ENCODE data around the gene CD7.
A peak's percentile ranks its signal among the peaks of the same experiment; 100 is the strongest.

CD7 gene

DNA sequence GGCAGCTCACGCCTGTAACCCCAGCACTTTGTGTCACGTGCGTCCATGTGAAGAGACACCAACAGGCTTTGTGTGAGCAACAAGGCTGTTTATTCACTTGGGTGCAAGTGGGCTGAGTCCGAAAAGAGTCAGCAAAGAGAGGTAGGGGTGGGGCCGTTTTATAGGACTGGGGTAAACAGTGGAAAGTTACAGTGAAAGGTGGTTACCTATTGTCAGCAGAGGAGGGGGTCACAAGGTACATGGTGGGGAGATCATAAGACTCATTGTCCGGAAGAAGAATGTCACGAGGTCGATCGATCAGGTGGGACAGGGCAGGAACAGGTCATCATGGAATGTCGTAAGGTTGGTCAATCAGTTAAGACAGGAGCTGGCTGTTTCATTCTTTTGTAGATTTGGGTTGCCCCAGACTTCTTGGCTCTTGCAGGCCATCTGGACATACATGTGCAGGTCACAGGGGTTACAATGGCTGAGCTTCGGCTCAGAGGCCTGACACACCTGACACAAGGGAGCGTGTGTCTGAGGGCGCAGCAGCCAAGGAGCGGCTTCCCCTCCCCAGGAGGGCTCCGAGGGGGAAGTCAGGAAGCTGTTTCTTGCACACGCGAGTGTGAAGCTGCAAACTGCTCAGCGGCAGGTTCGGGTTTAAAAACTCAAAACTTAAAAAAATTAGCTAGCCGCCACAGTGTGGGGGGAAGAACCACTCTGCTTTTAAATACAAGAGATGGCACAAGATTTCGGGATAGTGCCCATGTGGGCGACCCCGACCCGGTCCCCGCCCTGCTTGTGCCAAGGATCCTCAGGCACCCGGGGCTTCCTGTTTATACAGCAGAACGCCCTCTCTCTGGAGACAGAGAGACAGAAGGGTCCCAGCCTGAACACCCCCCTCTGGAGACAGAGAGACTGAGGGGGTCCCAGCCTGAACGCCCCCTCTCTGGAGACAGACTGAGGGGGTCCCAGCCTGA lies 29.2 kb upstream of the CD7 start:
- DNase-seq = no peak

DNA sequence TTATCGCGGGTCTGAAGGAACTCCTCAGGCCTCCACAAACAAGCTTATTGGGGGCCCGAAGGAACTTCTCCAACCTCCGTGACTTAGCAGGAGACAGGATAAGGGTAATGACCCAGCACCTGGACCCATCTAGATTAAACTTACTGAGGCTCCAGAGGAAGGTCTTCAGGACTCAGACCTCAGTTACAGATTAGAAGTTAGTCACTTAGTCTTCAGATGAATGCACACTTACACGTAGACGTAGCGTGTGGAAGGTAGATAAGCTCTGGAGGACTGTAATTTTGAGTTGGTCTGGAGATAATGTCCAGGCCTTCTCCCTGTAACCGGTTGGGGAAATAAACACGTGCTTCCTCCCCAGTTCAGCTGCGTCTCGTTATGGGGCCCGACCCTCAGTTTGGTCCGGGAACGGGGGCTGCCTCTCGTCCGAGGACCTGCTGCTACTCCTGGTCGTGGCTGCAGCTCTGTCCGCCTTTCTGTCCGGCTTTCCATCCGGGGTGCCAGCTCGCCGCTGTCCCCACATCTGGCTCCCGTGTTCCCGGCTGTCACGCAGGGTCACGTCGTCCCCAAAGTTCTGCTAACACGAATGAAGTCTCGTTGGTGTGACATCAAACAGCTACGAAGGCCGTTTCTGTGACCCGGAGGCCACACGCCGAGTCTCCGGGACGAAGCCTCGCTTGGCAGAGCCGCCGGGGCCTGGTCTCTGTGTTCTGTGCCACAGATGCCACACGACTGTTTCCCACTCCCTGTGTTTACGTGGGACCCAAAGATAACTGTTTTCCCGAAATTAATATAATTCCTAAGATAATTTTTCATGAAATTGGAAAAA lies 28.0 kb upstream of the CD7 start:
- no peak for DNase-seq

DNA sequence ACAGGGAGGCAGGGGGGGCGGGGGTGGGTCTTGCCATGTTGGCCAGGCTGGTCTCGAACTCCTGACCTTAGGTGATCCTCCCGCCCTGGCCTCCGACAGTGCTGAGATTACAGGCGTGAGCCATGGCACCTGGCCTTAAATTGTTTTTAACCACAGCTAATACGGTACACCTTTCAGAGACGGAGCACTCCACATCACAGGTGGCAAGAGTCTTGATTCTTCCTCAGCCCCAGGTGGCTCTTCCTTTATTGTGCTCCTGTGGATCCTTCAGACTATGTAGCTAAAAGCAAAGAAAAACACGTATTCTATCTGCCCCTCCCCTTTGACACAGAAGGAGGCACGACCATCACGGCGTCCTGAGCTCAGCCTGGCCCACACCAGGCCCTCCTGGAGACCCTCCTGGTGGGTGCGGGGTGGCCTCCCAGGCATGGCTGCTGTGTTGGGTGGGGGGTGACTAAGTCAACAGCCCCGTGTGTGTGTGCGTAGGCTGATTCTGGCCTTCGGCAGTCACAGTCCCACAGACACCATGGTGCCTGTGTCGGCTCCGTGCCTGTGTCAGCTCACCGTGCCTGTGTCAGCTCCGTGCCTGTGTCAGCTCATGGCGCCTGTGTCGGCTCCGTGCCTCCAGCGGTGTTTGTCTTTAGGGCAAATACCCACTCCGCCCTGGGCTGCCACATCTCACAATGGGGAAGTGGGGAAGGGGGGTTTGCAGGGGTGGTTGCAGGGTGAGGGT lies 26.9 kb upstream of the CD7 start:
- no peak for DNase-seq

DNA sequence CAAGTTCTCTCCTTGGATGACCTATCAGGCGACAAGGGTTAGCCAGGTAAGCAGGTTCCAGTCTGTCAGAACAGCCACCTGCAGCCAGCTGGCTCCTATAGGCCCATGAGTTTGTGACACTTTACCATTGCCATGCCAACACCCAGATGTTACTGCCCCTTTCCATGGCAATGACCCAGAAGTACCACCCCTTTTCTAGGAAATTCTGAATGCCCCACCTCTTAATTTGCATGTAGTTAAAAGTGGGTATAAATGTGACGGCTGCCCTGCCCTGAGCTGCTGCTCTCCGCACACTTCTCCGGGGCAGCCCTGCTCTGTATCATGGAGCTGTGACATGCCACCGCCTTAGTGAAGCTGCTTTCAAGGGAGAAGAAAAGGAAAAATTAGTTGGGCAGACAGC lies 26.2 kb upstream of the CD7 start:
- DNase-seq = no peak

DNA sequence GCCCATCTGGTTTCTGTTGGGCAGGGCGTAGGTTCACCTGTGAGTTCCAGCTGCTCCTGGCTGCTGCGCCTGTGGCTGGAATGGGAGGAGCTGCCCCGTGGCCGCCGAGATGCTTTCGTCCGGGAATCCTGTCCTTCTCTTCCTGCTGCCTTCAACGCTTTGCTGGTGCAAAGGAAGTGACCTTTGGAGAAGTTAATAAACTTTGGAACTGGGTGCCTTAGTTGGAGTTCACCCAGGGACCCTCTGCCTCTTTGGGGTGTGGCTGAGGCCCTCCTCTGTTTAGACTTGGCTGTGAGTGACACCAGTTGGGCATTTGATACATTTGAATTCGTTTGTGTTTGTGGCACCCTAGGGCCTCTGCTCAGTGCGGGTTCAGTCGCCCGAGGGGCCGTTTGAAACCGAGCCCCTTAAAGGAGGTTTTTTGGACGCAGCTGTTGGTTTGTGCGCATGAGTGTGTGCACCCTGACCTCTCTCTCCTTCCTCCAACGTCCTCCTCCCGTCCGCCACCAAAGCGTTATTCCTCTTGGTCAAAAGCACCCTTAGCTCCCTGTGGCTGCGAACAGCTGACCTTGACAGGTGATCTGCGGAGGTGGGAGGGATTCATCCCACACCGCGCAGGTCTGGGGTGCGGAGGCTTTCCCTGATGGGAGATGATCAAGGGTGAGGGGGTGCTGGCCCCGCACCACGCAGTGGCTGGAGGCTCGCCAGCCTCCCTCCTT lies 25.1 kb upstream of the CD7 start:
- no peak for DNase-seq

DNA sequence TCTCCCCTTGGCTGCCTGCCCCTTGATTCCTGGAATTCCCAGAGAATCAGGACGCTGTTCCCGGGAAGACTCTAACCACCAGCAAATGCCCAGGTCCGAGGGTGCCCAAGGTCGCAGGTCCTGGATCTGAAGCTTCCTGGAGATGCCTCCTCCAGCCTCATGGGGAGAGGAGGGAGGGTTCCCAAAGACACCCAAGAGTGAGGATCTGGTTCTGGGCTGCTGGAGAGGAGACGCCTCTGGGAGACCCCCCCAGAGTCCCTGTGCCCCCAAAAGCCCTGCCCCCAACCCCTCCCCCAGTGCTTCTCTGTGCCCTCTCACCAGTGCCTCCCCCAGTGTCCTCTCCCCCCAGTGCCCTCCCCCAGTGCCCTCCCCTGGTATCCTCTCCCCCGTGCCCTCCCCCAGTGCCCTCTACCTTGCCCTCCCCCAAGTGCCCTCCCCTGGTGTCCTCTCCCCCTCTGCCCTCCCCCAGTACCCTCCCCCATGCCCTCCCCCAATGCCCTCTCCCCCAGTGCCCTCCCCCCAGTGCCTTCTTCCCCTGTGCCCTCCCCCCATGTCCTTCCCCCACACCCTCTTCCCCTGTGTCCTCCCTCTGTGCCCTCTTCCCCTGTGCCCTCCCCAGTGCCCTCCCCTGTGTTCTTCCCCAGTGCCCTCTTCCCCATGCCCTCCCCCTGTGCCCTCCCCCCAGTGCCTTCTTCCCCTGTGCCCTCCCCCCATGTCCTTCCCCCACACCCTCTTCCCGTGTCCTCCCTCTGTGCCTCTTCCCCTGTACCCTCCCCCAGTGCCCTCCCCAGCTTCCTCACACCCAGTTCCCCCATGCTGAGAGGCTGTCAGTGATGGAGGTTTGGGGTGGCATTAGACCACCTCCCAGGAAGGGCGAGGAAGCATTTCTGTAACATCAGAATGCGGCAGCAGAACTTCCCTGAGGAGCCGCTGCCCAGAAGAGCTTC lies 22.5 kb upstream of the CD7 start:
- DNase-seq = no peak

DNA sequence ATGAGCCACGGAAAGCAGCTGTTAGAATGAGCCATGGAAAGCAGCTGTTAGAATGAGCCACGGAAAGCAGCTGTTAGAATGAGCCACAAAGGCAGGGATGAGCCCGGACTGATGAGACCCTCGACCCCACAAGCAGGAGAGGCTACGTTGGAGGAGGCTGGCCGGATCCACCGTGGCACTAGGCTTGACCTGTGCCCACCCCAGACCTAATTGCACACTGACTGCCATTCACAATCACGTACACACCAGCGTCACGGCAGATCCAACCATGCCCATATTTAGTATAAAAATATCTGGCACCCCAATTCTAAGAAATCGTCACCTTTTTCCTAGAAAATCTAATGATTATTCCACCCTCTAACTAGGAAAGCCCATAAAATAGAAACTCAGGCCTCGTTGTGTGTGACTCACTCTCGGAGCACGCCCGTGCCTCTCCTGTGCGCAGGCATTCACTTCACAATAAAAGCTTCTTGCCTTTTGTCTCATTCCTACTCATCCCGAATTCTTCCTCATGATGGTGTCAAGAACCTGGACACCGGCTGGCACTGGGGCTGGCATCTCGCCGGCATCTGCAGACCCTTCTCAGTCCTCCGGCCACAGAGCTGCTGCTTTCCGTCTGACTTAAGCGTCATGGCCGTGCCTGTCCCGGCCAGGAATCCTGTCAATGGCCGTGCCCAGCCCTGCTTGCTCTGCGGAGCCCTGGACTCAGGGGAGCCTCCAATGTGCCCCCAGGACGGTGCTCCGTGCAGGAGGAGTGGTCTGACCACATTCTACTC lies 21.6 kb upstream of the CD7 start:
- DNase-seq = no peak

DNA sequence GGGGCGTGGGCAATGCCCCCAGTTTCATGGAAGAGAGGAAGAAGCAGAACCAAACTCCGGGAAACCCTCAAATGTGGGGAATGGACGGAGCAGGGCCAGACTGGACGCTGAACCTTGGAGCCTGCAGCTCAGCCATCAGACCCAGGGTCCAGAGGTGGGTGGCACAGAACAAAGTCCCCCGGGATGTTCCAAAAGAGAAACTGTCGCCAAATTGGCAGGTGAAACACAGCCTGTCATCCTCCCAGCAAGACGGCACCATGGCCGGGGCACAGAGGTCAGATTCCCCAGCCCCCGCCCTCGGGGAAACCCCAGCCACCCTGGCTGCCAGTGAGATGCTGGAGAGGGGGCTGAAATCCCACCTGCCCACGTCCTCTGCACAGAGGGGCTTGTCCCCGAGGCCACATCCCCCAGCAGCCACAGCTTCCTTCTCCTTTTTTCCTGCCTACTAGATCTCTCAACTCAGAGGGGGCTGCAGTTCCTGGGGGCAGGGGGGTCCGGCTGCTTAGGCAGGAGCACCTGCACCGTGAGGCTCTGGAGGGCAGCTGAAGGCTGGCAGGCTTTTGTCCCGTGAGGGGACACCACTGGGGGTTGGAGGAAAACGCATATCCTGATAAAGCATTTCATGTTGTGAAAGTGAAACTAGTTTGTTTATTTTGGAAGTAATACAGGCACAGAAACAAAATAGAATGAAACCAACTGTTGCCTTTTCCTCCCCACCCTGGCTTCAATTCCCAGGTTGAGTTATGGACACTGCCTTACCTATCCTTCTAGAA lies 17.4 kb upstream of the CD7 start:
- no peak for DNase-seq

DNA sequence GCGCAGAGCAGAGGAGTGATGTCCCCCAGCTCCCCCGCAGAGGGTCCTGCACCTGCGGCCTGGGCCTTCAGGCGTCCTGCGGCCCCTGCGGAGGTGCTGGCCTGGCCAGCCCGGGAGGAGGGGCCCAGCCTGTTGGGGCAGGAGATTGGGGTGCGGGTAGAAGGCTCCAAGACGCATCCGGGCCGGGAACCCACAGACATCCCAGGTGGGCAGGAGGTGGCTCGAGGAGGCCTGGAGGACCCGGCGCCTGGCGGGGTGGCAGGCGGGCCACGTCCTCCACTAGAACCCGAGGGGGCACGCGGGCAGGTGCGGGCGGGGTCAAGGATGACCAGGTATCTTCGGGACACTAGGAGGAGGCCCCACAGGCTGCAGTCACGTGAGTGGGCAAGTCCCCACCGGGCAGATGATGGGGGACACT lies 16.8 kb upstream of the CD7 start:
- no peak for DNase-seq

DNA sequence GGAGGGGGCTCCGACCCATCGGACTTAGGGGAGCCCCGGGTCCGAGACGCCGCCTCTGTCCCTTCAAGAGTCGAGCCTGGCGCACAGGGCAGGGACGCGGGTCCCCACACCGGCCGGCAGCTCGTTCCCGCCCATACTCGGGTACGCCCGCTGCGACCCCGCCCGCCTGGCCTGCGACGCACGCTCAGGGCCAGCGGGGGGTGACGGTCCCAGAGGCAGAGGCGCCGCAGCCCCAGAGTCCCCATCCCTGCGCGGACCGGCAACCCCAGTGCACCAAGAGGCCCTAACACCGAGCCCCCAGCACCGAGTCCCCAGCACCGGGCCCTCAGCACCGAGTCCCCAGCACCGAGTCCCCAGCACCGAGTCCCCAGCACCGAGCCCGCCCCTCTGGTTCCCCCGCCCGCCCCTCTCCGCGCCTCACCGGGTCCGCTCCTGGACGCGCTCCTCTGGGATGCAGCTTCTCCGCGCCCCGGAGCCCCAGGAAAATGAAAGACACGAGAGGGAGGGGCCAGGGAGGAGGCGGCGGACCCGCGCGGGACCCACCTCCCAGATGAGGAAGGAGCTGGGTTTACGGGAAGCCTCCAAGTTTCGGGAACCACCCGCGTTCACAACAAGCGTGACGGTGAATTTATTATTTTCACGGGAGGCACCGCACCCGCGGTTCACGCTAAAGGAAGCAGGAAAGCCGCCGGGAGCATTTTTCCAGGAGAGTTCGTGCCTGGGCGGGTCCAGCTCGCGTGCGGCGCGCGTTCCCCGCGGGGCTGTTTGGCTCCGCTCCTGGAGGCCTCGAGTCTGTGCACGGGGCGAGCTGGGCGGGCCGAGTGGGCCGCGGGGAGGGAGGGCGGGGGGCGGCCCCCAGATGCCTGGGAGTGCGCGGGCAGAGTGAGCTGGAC lies 16.1 kb upstream of the CD7 start, which contains the start of gene SECTM1:
TSS of gene SECTM1 (minus strand) at position 488 of the 893 bp plus-strand sequence. CDS start 6,526 bp downstream, outside the sequence.
- DNase-seq = peak; percentile 46

DNA sequence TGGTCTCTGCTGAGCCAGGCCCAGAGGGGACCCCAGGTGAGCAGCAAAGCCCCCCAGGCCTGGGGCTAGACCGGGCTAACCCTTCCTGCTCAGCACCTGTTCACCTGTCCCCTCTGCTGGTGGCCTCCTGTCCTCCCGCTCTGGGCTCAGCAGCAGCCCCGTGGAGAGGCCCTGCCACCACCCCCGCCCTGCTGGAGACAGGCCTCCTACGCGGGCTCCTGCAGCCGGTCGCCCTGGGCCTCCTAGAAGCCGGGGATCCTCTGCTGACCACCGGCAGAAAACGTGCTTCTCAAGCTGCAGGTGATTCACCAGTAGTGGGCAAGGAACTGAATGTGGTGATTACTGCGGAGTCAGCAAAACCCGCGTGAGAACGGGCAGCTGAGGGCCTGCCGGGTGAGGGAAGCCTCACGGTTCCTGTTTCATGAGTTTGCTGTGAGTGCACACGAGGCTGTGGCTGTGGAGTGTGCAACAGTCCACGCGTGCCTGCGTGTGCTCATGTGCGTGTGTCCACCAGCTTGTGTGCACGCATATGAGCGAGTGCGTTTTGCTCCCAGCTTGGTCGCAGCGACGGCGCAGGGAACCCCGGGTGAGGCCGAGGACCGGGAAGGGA lies 15.4 kb upstream of the CD7 start:
- DNase-seq = no peak

DNA sequence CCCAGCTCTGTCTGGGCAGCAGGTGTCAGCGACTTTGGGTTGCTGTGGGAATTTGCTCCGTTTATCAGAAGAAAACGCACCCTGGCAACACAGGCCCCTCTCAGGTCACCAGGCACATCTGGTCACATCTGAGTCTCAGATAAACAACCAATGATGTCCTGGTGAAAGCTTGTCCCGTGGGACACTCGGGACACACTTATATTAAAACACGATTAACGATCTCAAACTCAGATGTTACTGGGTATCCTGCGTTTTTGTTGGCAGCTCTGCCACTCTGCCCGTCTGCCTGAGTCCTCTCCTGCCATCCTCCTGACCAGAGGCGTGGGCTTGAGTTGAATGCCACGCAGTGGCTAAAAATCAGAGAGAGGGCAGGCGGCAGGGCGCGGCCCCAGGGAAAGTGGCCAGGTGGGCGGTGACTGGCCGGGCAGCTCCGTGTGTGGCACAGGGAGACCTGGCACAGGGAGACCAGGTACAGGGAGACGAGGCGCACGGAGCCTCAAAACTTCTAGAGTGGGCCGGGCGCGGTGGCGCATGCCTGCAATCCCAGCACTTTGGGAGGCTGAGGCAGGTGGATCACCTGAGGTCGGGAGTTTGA lies 14.0 kb upstream of the CD7 start:
- no peak for DNase-seq

DNA sequence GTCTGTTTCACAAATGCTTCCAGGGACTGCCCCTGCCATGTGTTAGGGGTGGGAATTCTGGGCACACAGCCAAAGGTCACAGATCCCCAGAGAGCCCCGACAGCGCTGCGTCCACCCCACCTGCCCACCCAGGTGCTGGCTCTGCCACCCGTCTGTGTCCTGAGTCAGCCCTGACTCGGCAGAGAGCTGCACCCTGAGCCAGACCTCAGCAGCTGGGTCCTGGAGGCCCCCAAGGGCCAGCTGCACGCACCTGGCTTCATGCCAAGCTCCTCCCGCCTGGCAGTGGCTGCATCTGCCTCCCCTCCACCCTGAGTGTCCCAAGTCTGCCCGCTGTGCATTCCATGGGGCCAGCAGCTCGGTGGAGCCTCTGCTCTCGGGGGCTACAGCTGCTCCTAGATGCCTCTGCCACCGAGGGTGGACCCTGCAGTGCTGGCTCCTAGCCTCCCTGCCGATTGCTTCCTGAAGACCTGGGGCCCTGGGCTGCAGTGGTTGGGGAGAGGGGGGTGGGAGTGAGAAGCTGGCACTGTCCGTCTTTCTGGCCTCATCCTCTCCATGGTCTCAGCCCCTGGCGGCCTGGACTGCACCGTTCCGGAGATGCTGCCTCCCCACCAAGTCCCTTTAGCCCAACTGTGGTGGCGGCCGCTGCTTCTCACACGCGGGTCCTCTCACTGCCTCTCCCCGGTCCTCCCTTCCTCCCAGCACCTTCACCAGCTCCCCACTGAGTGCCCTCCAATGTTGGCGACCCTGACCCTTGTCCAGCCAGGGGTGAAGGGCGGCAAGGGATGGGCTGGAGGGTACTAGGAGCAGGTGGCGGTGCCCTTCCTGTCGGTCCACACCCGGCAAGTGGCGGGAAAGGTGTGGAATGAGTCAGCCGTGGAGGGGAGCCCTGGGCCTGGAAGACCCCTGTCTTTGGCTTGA lies 13.2 kb upstream of the CD7 start:
- DNase-seq = peak; percentile 93

DNA sequence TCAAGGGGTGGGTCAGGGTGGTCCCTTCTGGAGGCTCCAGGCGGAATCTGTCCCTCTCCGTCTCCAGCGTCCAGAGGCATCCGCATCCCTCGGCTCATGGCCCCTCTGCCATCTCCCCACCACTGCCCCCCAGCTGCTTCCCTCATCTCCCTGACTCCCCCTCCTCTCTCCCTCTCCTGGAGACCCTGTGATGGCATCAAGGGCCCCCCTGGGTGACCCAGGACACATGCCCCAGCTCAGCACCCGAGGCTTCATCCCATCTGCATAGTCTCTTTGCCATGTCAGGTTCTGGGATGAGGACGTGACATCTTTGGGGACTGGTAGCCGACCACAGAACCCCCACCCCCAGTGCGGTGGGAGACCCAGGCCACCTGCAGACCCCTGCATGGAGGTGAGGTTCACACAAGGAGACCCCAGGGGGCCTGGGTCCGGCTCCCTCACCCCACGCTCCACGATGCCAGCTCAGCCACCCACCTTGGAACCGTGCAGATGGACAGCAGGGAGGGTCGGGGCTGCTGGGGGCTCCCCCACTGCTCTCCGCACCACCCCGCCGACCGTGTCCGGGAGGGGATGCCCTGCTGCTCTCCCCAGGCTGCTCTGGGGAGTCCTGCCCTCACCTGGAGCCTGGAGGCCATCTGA lies 12.4 kb upstream of the CD7 start:
- DNase-seq = no peak

DNA sequence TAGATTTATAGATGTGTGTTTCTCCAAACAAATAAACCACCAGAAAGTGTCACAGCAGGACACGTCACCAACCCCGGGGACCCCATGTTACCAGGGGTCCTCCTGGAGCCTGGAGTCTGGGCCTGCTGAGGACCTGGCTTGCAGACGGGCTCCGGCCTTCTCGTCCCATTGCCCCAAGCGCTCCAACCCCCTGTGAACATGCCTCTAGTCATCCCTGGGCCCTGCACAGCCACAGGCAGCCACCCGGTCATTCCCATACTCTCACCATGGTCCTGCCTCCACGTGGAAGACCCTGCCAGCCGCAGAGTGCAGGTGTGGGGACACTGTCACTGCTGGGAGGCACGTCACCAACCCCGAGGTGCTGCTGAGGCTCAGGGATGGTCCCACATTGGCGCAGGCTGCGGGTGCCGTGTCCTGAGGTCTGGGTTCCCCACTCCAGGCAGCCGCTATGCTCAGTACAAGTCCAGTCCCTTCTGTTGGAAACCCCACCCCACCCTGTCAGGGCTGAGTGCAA lies 11.6 kb upstream of the CD7 start:
- DNase-seq = no peak

Measured in COR-L47 (cell line).